Gastrocnemius medialis (tissue), 4 donors: ENCODE measurements around the gene VWA3B.

Source experiments
- POLR2A ChIP-seq, 2 donors: fragments of 450-650 bp; IDR thresholded peaks; one replicate each; pipeline ENCODE4 v1.6.1; 2017; ENCODE audit warnings: antibody characterized with exemption in 2 of 2, mild to moderate bottlenecking in 2 of 2, moderate library complexity in 2 of 2
- TF ChIP-seq, protein P1 (sequence below), 5 experiments: fragments of 450-650 bp in 3 of 5; fragments of 200-600 bp in 2 of 5; sonication (generic) in 2 of 5; IDR thresholded peaks in 4 of 5; conservative IDR thresholded peaks in 1 of 5; 1 replicate in 4 of 5; 2 replicates in 1 of 5; pipeline ENCODE4 v1.5.1; 2016 to 2019; ENCODE audit warnings: antibody characterized with exemption in 5 of 5, mild to moderate bottlenecking in 3 of 5, moderate library complexity in 3 of 5

GRCh38 chr2:98039085-98039756 is 47.7 kb upstream of the VWA3B start:
- TF ChIP-seq, protein P1, sequence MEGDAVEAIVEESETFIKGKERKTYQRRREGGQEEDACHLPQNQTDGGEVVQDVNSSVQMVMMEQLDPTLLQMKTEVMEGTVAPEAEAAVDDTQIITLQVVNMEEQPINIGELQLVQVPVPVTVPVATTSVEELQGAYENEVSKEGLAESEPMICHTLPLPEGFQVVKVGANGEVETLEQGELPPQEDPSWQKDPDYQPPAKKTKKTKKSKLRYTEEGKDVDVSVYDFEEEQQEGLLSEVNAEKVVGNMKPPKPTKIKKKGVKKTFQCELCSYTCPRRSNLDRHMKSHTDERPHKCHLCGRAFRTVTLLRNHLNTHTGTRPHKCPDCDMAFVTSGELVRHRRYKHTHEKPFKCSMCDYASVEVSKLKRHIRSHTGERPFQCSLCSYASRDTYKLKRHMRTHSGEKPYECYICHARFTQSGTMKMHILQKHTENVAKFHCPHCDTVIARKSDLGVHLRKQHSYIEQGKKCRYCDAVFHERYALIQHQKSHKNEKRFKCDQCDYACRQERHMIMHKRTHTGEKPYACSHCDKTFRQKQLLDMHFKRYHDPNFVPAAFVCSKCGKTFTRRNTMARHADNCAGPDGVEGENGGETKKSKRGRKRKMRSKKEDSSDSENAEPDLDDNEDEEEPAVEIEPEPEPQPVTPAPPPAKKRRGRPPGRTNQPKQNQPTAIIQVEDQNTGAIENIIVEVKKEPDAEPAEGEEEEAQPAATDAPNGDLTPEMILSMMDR (IDR thresholded peaks at IDR 0.05 in 4 of 5, conservative IDR thresholded peaks at IDR 0.05 in 1 of 5) = no peak
- TF ChIP-seq POLR2A (IDR thresholded peaks at IDR 0.05) = no peak
